ENCODE data around the gene VMAC.
A peak's percentile ranks its signal among the peaks of the same experiment; 100 is the strongest.

VMAC gene

DNA sequence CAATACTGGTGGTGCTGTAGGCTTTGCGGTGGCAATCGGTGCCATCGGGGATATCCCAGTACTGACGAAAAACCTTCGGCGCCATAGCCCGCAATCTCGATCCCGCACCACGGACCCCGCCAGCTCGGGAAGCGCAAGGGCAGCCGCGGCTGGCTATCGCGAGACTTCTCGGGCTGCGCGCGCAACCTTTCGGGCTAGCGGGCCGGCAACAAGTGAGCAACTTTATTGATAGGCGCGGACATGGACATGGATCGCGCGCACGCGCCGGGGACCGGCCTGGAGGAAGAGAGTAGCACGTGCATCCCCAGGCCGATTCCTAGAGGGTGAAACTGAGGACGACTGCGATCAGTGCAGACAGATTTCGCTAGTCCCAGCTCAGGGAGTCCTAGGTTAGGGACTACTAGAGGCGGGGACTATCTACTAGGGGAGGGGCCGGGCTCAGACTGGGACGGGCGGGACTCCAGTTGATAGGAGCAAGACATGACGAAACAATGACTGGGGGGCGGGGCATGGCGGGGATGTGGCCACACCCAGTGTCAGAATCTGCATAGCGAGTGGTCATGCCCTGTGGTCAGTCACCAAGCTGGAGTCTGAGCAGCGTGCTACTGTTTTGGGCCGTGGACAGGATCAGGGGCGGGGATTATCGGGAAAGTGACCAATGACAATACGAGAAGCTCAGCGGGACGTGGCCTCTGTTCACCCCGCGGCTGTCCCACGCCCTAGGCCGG, 884 bp upstream of the VMAC start, which contains the start of gene NDUFA11:
Gene NDUFA11, minus strand, starts transcription at position 167 of the 728 bp plus-strand sequence. Its CDS starts 82 bp downstream, at position 85.
- DNase-seq (ENCODE audit: low read depth, low spot score), result peak; percentile 93

DNA sequence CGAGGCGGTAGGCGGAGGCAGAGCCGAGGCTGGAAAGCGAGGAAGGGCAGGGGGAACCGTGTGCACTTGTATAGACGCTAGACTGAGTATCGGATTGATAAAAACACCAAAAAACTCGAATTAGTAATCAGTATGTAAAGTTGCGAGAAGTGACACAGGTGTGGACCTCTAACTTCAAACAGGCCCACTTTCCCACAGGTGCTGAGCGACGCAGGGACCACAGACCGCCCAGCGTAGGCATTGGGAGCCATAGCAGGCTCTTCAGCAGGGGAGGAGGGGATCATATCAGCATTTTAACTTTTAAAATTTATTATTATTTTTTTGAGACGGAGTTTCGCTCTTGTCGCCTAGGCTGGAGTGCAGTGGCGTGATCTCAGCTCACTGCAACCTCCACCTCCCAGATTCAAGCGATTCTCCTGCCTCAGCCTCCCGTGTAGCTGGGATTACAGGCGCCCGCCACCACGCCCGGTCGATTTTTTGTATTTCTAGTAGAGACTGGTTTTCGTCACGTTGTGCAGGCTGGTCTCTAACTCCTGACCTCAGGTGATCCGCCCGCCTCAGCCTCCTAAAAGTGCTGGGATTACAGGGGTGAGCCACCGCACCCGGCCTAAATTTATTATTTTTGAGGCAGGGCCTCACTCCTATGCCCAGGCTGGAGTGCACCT, 574 bp downstream of the VMAC start:
- DNase-seq (ENCODE audit: low read depth, low spot score), result no peak

DNA sequence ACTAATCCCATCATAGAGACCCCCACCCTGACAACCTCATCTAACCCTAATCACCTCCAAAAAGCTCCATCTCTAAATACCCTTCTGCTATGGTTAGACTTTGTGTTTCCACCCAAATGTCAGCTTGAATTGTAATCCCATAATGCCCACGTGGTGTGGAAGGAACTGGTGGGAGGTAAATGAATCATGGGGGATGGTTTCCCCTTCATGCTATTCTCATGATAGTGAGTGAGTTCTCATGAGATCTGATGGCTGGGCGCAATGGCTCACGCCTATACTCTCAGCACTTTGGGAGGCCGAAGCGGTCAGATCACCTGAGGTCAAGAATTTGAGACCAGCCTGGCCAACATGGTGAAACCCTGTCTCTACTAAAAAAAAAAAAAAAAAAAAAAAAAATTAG, 2.6 kb downstream of the VMAC start:
- no peak for DNase-seq (ENCODE audit: low read depth, low spot score)

DNA sequence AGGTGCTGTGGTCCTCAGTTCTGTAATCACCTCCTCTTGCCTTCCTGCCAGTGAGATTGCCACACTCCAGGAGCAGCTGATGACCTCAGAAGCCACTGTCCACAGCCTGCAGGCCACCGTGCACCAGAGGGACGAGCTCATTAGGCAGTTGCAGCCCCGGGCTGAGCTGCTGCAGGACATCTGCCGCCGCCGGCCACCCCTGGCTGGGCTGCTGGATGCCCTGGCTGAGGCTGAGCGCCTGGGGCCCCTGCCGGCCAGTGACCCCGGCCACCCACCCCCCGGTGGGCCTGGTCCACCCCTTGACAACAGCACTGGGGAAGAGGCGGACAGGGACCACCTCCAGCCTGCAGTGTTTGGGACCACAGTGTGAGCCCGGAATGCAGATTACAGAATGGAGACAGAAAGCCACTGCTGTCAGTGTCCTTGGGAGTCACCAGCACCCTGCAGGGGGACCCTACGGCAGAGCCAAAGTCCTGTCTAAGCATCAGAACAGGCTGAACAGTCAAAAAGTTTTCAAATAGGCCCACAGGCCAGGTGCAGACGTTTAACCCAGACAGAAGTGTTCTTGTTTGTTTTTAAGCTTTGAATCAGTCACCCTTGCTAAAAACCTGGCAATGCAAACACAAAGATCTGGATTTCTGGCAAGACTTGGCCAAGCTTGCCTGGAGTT, 4.2 kb downstream of the VMAC start:
- DNase-seq (ENCODE audit: low read depth, low spot score), result no peak

DNA sequence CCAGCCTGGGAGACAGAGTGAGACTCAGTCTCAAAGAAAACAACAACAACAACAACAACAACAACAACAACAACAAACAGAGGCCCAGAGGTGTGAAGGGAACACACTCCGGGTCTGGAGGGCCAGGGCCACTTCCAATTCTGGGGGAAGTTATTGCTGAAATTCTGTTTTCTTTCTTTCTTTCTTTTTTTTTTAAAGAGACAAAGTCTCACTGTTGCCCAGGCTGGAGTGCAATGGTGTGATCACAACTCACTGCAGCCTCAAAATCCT, 5.9 kb downstream of the VMAC start:
- DNase-seq (ENCODE audit: low read depth, low spot score), result no peak

DNA sequence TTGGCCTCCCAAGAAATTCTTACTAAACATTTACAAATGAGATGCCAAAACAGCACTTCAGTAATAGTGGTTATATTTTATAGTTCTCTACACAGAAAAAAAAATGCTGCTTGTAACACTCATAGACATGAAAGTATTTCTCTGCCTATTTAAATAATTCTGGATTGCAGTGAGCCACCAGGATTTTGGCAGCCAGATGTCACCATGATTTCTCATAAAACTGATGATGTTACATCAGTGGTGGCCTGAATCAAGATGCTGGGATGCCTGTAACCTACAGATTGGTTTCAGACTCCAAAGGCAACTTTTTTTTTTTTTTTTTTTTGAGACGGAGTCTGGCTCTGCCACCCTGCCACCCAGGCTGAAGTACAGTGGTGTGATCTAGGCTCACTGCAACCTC, 6.7 kb downstream of the VMAC start:
- no peak for DNase-seq (ENCODE audit: low read depth, low spot score)

DNA sequence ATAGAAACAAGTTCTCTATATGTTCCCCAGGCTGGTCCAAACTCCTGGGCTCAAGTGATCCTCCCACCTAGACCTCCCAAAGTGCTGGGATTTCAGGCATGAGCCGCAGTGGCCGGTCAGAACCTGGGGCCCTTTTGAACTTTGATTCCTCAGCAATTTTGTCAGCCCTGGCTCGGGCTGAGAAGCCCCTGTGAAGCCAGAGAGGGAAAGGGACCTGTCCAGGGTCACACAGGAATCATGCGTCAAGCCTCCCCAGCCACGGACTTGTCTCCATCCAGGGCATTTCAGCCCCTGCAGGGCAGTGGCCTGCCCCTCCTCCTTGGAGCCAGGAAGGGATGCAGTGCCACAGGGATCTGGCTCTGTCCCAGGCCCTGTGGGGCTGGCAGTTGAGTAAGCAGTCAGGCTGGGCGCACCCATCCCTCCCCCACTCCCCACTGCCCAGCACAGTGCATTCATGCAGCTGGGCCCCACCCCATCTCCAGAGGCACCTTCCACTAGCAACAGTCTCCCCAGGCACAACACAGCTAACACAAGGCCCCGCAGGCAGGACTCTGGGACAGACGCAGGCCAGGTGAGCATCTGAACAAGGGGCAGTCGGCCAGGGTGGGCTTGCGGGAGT, 9.2 kb downstream of the VMAC start, which contains the start of gene CAPS:
Gene CAPS, plus strand, starts transcription at position 516 of the 619 bp plus-strand sequence. CDS start 153 bp downstream, outside the sequence.
- DNase-seq (ENCODE audit: low read depth, low spot score), result no peak

DNA sequence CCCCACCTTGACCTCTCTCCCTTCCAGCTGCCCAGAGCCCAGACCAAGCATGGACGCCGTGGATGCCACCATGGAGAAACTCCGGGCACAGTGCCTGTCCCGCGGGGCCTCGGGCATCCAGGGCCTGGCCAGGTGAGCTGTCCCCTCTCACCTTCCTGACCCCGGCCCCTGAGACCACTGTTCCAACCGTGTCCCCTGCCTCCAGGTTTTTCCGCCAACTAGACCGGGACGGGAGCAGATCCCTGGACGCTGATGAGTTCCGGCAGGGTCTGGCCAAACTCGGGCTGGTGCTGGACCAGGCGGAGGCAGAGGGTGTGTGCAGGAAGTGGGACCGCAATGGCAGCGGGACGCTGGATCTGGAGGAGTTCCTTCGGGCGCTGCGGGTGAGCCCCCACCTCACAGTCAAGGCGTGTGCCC, 9.7 kb downstream of the VMAC start:
- DNase-seq (ENCODE audit: low read depth, low spot score), result no peak

DNA sequence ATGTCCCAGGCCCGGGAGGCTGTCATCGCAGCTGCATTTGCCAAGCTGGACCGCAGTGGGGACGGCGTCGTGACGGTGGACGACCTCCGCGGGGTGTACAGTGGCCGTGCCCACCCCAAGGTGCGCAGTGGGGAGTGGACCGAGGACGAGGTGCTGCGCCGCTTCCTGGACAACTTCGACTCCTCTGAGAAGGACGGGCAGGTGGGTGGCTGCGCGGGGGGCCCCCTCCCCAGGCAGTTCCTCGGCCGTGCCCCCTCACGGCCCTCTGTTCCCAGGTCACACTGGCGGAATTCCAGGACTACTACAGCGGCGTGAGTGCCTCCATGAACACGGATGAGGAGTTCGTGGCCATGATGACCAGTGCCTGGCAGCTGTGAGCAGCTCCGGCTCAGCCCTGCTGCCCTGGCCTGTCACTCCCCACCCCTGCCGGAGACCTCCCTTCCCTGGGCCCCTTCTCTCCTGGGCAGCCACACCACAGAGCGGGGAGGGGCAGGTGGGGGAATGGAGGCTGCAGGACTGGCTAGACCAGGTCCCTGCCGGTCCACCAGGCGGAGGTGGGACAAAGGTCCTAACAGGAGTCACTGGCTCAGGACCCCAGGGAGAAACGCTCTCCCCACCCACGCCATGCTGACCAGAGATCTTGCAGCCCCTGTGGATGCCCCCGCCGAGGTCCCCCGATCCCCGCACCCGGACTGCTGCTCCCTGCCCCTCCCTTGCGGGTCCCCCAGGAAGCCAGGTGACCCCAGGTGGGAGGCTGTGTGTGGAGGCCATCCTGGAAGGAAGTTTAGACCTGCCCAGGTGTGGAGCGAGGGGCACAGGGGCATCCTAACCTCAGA, 10.5 kb downstream of the VMAC start:
- DNase-seq (ENCODE audit: low read depth, low spot score), result no peak

DNA sequence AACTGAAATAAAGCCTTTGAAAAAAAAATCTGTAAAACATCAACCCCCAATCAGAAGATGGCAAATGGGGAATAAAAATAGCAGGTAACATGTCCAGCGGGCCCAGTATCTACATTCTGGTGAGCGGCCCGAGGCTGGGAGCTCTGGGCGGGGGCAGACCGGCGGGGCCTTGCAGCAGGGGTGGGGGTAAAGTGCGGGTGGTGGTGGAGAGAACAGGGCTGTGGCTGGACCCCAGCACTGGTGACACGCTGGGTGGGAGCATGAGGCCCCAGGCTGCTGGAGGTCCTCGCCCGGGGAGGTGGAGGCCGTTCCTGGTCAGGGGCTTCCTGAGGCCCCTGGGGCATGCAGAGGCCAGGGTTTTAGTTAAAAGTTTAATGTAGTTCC, 11.1 kb downstream of the VMAC start:
- DNase-seq (ENCODE audit: low read depth, low spot score), result no peak

DNA sequence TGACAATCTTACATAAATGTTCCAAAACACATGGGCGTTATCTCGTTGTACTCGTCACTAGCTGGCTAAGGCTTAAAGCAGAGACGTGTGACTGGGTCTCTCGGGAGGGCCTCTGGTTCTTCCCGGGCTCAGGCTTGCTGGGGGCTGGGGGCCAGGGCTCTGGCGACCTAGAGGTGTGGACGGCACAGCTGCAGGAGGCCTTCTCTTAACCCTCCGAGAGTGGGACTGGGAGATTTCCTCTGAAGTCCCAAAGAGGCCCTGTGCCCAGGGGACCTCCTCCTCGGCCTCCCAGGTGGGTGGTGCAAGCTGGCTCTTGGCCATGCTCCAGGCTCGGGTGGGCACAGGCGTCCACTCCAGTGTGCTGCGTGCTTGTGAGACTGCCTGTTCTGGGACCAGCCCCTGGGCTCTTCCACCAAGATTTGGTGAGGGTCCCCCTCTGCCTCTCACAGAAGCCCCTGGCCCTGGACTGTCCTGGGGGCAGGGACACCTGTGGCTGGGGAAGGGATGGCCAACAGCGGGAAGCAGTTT, 11.6 kb downstream of the VMAC start:
- no peak for DNase-seq (ENCODE audit: low read depth, low spot score)

DNA sequence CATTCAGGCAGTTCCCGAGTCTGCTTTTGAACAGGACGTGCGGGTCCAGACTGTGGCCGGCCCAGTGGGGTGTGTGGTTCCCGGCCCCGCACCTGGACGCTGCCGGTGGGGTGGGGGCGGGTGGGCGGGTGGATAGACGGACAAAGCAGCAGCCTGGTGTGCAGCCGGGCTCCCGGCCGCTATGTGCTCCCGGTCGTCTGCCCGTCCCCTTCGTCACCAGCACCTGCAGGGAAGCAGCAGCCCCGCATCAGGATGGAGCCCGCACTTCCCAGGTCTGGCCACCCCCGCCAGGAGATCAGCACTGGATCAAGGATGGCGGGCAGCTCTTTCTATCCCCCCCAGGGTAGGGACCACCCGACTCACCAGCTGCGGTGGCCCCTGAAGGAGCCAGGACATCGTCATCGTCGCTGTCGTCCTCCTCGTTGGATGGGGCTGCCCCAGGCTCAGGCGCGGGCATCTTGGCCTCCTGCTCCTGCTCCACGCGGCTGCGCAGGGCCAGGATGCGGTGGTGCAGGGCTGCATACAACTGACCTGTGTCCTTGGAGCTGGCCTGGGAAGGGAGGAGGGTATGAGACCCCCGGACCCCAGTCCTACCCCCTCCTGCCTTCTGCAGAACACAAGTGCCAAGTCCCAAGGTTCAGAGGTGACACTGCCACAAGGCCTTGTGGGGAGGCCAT, 12.9 kb downstream of the VMAC start:
- no peak for DNase-seq (ENCODE audit: low read depth, low spot score)

DNA sequence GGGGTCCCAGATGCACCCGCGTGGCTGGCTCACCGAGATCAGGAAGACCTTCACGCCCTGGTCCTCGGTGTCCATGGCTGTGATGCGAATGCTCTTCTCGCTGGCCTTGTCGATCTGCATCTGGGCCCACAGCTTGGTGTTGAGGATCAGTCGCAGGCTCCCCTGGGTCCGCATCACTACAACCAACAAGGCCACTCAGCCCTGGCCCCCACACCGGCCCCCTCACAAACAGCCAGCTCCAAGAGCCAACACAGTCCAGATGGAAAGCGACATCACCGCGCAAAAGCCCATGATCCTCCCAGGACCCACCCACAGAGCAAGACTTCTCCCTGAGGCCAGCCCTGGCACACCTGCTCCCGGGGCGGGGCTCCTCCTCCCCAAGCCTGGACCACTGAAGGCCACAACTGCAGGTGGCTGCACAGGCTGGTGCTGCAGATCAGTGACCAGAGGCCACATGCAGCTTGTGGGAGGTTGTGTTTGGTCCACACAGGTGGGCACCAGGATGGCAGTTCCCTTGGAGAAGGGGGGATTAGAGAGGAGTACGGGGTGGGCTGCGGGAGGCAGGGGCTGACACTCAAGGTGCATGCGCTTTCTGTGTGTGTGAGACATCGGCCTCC, 13.9 kb downstream of the VMAC start:
- no peak for DNase-seq (ENCODE audit: low read depth, low spot score)

DNA sequence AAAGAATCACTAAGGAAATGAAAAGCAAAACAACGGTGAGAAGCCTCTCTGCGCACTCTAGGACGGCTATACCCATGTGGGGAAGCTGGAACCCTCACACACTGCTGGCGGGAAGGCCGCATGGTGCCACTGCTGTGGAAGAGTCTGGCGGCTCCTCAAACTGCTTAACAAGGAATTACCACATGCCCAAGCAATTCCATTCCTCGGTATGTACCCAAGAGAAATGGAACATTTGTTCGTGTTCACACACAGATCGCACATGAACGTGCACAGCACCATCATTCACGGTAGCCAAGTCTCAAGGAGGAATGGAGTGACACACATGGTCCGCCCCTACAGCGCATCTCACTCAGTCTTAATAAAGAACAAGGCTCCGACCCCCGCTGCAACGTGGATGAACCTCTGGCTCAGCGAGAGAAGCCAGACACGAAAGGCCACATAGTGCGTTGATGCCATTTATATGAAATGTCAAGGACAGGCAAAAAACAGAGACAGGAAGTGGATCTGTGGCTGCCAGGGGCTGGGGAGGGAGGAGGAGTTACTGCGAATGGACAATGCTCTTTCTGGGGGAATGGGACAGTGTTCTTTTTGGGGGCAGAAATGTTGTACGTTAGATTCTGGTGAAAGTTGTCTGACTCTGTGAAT, 17.0 kb downstream of the VMAC start:
- DNase-seq (ENCODE audit: low read depth, low spot score), result no peak

DNA sequence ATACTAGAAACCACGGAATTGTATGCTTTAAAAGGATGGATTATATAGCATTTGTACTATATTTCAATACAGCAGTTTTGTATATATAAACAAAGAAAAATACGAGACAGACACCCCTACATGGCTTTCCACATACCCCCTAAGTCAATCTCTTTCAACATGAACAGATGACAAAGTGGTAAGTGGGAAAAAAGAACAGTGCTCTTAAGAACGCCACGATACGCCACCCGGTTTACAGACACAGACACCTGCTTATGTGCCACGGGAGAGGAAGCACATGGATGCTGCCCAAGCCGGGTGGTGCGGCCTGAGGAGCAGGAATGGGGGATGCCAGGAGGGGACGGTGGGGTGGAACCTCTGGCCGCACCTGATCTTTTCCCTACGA, 17.5 kb downstream of the VMAC start:
- no peak for DNase-seq (ENCODE audit: low read depth, low spot score)

DNA sequence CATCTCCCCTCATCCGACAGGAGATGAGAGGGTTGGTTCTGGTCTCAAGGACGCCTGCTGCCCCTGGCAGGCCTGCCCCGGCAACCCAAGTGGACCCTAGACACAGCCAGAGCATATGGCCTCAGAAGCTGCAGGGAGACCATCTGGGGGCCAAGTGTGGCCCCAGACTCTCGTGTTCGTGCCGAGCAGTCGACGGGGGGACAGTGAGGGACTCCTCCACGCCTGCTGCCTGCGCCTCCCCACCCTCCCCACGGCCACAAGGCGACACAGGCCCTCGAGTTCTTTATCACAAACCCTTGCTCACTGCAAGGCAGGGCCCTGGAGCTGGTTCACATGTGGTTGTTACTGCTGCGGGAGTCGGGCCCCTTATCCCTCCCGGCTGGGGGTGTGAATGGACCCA, 18.7 kb downstream of the VMAC start:
- no peak for DNase-seq (ENCODE audit: low read depth, low spot score)

DNA sequence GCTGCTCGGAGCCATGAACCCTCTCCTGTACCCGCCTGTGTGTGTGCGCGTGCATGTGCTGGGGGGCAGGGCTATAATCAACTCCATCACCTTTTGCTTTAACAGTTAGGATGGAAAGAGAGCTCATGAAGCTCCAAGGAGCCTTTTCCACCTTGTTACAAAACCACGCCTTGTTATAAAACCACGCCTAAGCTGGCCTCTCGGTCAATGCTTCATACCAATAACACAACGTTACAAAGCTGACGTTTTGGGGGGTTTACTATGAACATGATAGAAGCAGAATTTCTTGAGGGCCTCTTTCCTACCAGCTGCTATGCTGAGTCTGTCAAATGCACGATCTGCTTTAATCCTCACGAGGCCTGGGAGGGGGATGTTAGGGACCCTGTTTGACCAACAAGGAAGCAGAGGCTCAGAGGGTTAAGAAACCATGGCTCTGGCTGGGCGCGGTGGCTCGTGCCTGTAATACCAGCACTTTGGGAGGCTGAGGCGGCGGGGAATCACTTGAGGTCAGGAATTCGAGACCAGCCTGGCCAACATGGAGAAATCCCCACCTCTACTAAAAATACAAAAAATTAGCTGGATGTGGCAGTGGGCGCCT, 21.3 kb downstream of the VMAC start:
- DNase-seq (ENCODE audit: low read depth, low spot score), result no peak

DNA sequence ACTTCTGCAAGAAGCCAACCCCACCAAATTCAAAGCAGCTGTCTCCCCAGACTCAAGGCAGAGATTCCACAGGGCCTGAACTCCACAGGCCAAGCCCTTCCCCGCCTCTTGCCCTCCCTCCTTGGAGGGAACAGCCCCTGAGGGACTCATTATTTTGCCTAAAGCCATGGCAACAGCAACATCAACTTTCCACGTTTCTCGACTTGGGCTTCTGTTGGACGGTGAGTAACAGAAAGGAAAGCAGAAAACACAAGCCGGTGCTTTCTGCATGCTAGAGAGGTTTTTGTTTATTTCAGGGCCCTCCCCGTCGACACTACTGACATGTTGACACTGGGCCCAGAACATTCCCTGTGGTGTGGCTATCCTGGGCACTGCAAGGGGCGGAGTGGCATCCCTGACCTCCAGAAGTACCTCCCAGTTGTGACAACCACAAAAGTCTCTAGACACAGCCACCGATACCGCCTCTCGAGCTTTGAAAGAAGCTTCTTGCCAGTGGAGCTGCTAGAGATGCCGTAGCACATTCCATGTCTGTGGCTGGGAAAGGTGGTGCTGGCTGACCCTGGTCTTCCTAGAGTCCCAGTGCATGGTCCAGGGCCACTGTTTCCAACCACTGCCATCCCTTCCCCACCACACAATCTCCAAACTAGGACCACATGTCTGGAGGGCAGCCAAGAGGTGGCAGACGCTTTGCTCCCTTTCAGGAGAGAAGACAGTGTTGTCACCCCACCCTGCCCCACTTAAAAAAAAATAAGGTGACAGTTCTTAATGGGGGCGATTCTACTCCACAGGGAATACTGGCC, 22.2 kb downstream of the VMAC start:
- DNase-seq (ENCODE audit: low read depth, low spot score), result no peak

DNA sequence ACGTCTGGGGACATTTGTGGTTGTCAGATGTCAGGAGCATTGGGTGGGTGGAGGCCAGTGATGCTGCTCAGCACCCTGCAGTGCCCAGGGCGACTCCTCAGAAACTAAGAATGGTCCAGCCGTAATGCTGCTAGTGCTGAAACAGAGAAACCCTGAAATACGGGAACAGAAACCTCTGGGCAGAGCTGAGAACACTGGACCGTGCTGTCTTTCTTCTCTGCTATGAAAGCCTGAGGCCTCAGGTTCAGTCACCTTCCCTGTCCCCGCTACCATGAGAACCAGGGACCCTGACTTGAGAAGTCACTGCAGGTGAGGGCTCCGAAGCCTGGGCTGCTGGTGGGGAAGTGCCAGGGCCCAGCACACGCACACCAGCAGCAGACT, 22.8 kb downstream of the VMAC start:
- no peak for DNase-seq (ENCODE audit: low read depth, low spot score)

Measured in activated naive CD8-positive, alpha-beta T cell treated with anti-CD3 and anti-CD28 coated beads, Interleukin-2, amount 50 U/mL, for 16 hours (primary cell).